NCI-H526 (cell line): ENCODE measurements around the gene NDST1.
"Not testable (repeated sequence)": the region's sequence is repeated elsewhere in the genome, so short reads cannot be mapped to it uniquely, and the experiment has no call there.

Source experiments
- DNase-seq, 2 experiments: peaks; one replicate each; lab custom pipeline; 2025; lab: John Stamatoyannopoulos, UW

Gene NDST1

DNA sequence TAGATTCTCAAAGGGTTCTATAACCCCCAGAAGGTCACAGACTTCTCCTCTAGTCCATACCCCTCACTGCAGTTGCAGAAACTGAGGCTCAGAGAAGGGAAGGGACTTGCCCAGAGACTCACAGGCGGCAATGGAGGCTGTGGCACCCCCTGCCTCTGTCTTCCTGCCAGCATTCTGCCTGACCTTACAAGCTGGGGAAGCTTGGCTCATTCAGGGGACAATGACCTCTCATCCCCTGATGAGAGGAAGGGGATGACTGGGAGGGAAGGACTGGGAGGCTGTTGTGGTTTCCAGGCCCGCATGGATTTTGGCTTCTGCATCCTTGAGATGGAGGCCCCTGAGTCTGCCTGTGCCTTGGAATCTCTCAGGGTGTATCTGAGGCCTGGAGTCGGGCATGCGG is 897 bp downstream of the NDST1 start:
- no peak for DNase-seq

DNA sequence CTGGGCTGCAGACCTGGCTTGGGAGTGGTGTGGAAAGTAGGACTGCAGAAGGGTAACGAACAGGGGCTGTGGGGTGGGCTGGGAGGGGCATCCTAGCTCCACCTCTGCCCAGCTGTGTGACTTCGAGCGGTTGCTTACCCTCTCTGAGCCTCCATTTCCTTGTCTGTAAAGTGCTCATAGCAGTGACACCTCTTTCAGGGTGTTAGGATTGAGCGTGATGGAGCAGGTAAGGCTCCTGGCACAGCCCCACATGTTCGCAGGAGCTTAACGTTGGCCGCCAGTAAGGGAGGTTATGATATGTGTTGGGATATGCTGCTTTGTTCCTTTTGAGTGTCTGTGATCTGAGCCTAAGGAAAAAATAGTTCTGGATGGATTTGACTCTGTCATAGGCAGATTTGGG is 2.1 kb downstream of the NDST1 start:
- DNase-seq: no peak

- no peak for DNase-seq
Measured at GRCh38 chr5:150510460-150511263, 2.7 kb downstream of the NDST1 start.

- DNase-seq: no peak
Measured at GRCh38 chr5:150511578-150512367, 3.8 kb downstream of the NDST1 start.

DNA sequence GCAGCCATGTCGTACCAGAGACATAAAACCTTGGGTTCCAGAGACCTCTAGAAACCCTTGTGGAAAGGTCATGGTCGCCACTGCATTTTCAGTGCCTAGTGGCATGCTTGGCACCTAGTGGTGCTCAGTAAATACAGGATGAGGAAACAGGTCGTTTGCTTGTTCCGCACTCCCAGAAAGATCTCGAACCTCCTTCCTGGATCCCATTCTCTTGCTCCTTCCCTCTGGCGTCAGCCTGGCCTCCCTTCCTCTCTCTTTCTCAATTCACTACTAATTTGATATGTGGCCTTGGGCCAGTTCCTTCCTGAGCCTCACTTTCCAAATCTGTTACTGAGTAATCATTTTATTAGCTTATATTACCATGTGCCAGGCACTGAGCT is 4.4 kb downstream of the NDST1 start:
- DNase-seq: no peak

DNA sequence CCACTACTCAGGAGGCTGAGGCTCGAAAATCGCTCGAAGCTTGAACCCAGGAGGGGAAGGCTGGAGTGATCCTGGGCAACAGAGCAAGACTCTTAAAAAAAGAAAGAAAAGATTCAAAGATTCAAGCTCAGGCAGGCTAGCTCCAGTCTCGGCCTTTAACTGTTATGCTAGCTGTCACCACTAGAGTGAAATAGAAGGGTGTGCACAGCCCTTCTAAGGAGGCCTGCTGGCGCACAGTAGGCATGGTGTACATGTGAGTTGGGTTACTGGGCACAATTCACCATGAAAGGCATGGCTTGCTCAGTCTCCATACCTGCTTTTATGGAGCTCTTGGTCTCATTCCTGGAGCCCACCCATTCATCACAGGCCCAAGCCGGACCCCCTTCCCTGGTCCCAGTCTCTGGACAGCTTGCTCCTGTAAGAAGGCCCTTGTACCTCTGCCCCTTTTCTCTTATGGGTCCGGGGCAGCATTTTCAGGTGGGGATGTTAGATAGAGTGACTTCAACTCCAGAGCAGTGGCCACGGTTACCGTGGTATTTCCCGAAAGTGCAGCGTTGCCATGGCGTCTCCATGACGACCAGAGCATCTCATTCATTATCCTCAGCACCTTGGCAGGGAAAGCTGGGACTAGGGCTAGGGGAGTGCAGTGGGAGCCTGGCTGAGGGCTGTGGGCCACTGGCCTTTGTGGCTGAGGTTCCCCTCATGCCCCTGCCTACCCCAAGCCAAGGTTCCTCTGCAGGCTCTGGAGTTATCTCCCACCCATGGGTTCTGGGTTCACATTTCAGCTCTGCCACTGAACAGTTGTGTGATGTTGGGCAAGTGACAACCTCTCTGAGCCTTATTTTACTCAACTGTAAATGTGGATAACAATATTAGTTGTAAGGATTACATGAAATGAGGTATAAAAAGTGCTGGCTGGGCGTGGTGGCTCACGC is 5.7 kb downstream of the NDST1 start:
- no peak for DNase-seq

DNA sequence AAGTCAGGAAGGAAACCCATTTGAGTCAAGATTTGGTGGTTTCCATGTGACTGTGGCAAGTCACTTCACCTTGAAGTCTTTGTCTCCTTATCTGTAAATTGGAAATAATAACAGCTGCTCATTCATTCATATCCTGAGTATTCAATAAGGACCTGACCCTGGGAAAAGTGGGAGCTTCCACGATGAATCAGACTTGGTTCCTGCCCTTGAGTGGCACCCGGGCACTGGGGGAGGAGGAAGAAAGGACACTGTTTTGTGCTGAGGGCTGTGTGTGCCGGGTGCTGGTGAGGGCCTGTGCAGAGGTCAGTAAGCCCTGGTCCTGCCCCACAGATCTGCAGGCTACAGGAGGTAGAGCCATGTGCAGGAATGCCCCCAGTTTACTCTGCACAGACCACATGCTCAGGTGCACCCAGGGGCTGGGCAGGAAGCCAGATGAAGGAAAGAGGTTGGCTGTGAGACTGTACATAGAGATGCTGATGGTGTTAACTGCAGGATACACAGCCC is 6.8 kb downstream of the NDST1 start:
- no peak for DNase-seq

GRCh38 chr5:150515446-150515845 is 7.5 kb downstream of the NDST1 start:
- no peak for DNase-seq

DNA sequence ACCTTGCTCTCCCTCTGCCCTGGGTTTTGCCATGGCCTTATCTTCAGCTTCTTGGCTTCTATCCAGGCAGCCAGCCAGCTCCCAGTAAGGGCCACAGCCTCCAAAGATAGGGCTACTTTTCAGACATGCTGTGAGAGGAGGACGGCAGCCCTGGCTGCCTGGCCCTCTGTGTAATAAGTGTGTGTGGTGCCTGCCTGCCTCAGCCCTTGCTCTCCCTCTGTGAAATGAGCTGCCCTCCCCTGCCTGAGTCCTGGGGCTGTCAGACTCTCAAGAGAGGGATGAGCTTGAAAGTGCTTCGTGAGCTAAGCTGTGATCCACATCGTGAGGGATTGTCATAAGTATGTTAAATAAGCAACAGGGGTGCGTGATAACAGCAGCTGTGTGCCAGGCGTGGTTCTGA is 8.1 kb downstream of the NDST1 start:
- DNase-seq: no peak

GRCh38 chr5:150517272-150518152 is 9.6 kb downstream of the NDST1 start:
- DNase-seq: no peak

DNA sequence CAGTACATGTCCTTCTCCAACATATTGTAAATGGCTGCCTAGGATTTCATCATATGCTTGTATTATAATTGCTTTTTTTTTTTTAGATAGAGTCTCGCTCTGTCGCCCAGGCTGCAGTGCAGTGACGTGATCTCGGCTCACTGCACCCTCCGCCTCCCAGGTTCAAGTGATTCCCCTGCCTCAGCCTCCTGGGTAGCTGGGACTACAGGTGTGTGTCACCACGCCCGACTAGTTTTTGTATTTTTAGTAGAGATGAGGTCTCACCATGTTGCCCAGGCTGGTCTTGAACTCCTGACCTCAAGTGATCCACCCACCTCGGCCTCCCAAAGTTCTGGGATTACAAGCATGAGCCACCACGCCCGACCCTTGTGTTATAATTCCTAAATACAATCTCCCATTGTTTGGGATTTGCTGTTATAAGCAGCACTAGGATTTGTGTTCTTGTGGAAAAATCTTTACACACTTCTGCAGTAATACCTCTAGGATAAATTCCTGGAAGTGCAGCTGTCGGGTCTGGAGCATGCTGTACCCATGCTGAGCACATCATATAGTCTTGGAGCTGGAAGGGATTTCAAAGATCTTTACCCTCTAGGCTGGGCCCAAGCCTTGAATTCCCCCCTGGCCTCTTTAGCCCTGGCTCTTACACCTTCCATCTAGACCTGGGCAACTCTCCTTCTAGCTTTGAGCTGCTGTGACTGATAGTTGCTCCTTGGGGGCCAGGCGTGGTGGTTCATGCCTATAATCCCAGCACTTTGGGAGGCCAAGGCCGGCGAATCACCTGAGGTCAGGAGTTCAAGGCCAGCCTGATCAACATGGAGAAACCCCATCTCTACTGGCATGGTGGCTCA is 11.0 kb downstream of the NDST1 start:
- not testable (repeated sequence) for DNase-seq

DNA sequence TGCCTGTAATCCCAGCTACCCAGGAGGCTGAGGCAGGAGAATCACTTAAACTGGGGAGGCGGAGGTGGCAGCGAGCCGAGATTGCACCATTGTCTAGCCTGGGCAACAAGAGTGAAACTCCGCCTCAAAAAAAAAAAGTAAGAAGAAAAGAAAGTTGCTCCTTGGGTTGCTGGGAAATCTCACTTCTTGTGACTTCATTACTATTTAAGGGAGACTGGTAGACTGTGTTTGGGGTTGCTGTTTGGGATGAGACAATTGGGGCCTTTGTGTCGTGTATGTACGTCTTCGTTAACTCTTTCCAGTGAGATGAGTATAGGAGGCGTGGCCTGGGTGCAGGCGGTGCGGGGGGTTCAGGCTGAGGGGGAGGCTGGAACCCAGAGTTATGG is 11.6 kb downstream of the NDST1 start:
- DNase-seq: no peak

GRCh38 chr5:150519978-150520377 is 12.0 kb downstream of the NDST1 start:
- DNase-seq: no peak

GRCh38 chr5:150520747-150521521 is 13.0 kb downstream of the NDST1 start:
- DNase-seq: no peak

- DNase-seq: no peak
Measured at GRCh38 chr5:150521522-150521817, 13.5 kb downstream of the NDST1 start.

DNA sequence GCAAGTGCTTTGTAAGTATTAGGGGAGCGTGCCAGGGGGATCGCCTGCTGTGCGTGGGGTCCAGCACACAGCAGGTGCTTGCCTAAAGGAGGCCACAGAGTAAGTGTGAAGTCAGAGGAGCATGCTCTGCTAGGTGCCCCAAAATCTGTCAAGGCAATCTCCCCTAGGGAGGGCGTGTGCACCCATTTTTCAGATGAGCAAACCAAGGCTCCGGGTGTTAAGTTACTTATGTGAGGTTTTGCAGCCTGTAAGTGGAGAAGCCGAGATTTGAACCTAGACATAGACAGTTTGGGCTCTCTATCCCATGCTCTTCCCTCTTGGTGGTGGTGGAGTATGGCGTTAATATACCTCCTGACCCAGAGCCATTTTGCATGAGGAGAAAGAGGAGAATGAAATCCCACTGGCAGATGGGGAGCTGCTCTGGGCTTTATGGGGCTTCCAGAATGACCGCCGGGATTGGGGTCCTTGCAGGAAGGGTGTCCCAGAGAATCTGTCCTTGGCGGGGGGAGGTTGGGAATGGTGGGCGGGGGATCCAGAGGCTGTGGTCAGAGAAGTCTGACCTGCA is 14.1 kb downstream of the NDST1 start:
- DNase-seq: no peak

DNA sequence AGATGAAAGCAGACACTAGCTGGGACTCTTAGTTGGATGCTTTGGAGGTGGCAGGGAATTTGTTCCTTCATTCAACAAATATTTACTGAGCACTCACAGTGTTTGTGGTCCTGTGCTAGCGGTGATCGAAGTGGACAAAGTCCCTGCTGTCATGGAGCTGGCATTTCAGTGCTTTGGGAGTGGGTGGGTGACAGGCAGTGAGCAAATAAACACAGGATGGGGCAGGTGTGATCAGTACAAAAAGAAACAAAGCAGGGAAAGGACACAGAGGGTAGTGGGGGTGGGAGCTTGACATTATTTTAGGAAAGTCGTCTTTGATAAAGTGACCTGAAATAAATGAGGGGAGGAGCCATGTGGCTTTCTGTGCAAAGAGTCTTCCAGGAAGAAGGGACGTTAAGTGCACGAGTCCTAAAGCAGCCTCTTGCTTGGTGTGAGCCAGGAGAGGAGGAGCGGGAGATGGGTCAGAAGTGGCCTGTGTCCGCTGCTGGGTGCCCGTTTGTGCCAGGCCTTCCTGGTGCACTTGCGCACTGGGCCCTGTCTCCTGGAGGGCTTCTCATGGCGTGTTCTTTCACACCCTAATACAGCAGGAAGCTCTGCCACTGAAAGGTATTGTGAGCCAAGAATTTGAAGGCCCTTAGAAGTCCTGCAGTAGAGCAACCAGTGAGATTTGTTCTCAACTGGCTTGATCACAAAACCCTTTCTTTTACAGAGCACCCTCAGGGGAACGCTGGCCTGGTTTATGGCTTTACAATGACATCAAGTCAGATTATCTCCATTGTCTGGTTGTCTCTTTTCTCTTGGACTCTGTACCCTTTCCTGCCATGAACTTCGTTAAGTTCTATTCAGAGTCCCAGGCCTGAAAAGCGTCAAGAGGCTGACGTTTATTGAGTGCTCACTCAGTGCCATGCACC is 14.8 kb downstream of the NDST1 start:
- DNase-seq: no peak
